ENCODE measurements around the gene DECR2.

DECR2 gene

GRCh38 chr16:361872-362701 is 39.6 kb upstream of the DECR2 start:
- TF ChIP-seq GATA2 (IDR thresholded peaks at IDR 0.05; ENCODE audit: low read depth, low read length) (no peak), GATA3 (IDR thresholded peaks at IDR 0.05; ENCODE audit: low read depth, low read length) (no peak)

GRCh38 chr16:363110-363765 is 38.4 kb upstream of the DECR2 start:
- TF ChIP-seq GATA3 (IDR thresholded peaks at IDR 0.05; ENCODE audit: low read depth, low read length) = no peak
- no peak for TF ChIP-seq GATA2 (IDR thresholded peaks at IDR 0.05; ENCODE audit: low read depth, low read length)

- TF ChIP-seq GATA2 (IDR thresholded peaks at IDR 0.05; ENCODE audit: low read depth, low read length) (no peak), GATA3 (IDR thresholded peaks at IDR 0.05; ENCODE audit: low read depth, low read length) (no peak)
Measured at GRCh38 chr16:363766-364490, 37.8 kb upstream of the DECR2 start.

- no peak for TF ChIP-seq GATA2 (IDR thresholded peaks at IDR 0.05; ENCODE audit: low read depth, low read length)
- no peak for TF ChIP-seq GATA3 (IDR thresholded peaks at IDR 0.05; ENCODE audit: low read depth, low read length)
Measured at GRCh38 chr16:364595-365491, 36.8 kb upstream of the DECR2 start.

- TF ChIP-seq GATA3 (IDR thresholded peaks at IDR 0.05; ENCODE audit: low read depth, low read length) = no peak
- no peak for TF ChIP-seq GATA2 (IDR thresholded peaks at IDR 0.05; ENCODE audit: low read depth, low read length)
Measured at GRCh38 chr16:366476-366875, 35.2 kb upstream of the DECR2 start.

- TF ChIP-seq GATA3 (IDR thresholded peaks at IDR 0.05; ENCODE audit: low read depth, low read length) = no peak
- TF ChIP-seq GATA2 (IDR thresholded peaks at IDR 0.05; ENCODE audit: low read depth, low read length) = no peak
Measured at GRCh38 chr16:367333-367903, 34.3 kb upstream of the DECR2 start.

- no peak for TF ChIP-seq GATA3 (IDR thresholded peaks at IDR 0.05; ENCODE audit: low read depth, low read length)
- no peak for TF ChIP-seq GATA2 (IDR thresholded peaks at IDR 0.05; ENCODE audit: low read depth, low read length)
Measured at GRCh38 chr16:368388-369158, 33.1 kb upstream of the DECR2 start.

- TF ChIP-seq GATA3 (IDR thresholded peaks at IDR 0.05; ENCODE audit: low read depth, low read length) = no peak
- TF ChIP-seq GATA2 (IDR thresholded peaks at IDR 0.05; ENCODE audit: low read depth, low read length) = no peak
Measured at GRCh38 chr16:369275-369865, 32.3 kb upstream of the DECR2 start.

- no peak for TF ChIP-seq GATA2 (IDR thresholded peaks at IDR 0.05; ENCODE audit: low read depth, low read length)
- no peak for TF ChIP-seq GATA3 (IDR thresholded peaks at IDR 0.05; ENCODE audit: low read depth, low read length)
Measured at GRCh38 chr16:369866-370436, 31.7 kb upstream of the DECR2 start.

GRCh38 chr16:370443-370842 is 31.2 kb upstream of the DECR2 start, which contains the start of gene MRPL28:
MRPL28 (minus strand) TSS chr16:370538; CDS start chr16:370218, 320 bp downstream.
- no peak for TF ChIP-seq GATA3 (IDR thresholded peaks at IDR 0.05; ENCODE audit: low read depth, low read length)

- TF ChIP-seq GATA2 (IDR thresholded peaks at IDR 0.05; ENCODE audit: low read depth, low read length) (no peak), GATA3 (IDR thresholded peaks at IDR 0.05; ENCODE audit: low read depth, low read length) (no peak)
Measured at GRCh38 chr16:370979-371514, 30.6 kb upstream of the DECR2 start.

All from SH-SY5Y (cell line).